OCI-LY3 (cell line): ENCODE measurements around the gene MAMLD1.
A peak's percentile ranks its signal among the peaks of the same experiment; 100 is the strongest.

ENCODE experiments used
- H2AFZ ChIP-seq: fragments of 200-600, 300-600 bp; shearing (Covaris generic); 2 replicates; pipeline ENCODE4 v1.6.0; 2014; ENCODE audit warnings: antibody characterized with exemption, low read depth, low read length
- H3K27ac ChIP-seq: fragments of 200-600, 300-600 bp; sonication (generic); 2 replicates; pipeline ENCODE4 v1.5.1; 2014; ENCODE audit warnings: mild to moderate bottlenecking, low read length, moderate library complexity, mixed read lengths
- H3K27me3 ChIP-seq: fragments of 200-600, 300-600 bp; sonication (generic); 2 replicates; pipeline ENCODE4 v1.6.1; 2014; ENCODE audit warnings: low read depth, low read length, mixed read lengths
- H3K36me3 ChIP-seq: fragments of 200-600, 300-600 bp; sonication (generic); replicated peaks from 2 replicates; pipeline ENCODE3; 2014; ENCODE audit warnings: low read depth, low read length, mixed read lengths
- H3K4me1 ChIP-seq: fragments of 300-600, 200-600 bp; sonication (generic); 2 replicates; pipeline ENCODE4 v1.6.1; 2014; ENCODE audit warnings: low read length, mixed read lengths
- H3K4me2 ChIP-seq: fragments of 200-600, 300-600 bp; sonication (generic); 2 replicates; pipeline ENCODE4 v1.6.1; 2014; ENCODE audit warnings: low read length, mixed read lengths
- H3K4me3 ChIP-seq: fragments of 300-600, 200-600 bp; sonication (generic); 2 replicates; pipeline ENCODE4 v1.5.1; 2014; ENCODE audit warnings: antibody characterized with exemption, mild to moderate bottlenecking, low read length, moderate library complexity
- H3K79me2 ChIP-seq: fragments of 300-600, 200-600 bp; shearing (Covaris generic); 2 replicates; pipeline ENCODE4 v1.6.1; 2014; ENCODE audit warnings: mild to moderate bottlenecking, low read length, mixed read lengths
- H3K9ac ChIP-seq: fragments of 300-600, 200-600 bp; shearing (Covaris generic); 2 replicates; pipeline ENCODE4 v1.6.0; 2014; ENCODE audit warnings: mild to moderate bottlenecking, low read length, moderate library complexity
- H3K9me3 ChIP-seq: fragments of 200-600, 300-600 bp; shearing (Covaris generic); 2 replicates; pipeline ENCODE4 v1.6.1; 2014; ENCODE audit warnings: low read length, mixed read lengths; ENCODE audit not compliant: insufficient read depth
- H4K20me1 ChIP-seq: fragments of 200-600, 300-600 bp; sonication (generic); 2 replicates; pipeline ENCODE4 v1.6.1; 2016; ENCODE audit warnings: low read length, mixed read lengths; ENCODE audit not compliant: insufficient read depth
- EZH2phosphoT487 ChIP-seq: fragments of 200-600 bp; shearing (Covaris generic); IDR thresholded peaks from 2 replicates; pipeline ENCODE4 v1.6.1; 2018; ENCODE audit warnings: antibody characterized with exemption, mixed run types, low read depth
- TF ChIP-seq, protein P1 (sequence below): fragments of 200-600, 300-600 bp; sonication (generic); IDR thresholded peaks from 2 replicates; pipeline ENCODE4 v1.5.1; 2014; ENCODE audit warnings: antibody characterized with exemption, low read length, low read depth

Gene MAMLD1

DNA sequence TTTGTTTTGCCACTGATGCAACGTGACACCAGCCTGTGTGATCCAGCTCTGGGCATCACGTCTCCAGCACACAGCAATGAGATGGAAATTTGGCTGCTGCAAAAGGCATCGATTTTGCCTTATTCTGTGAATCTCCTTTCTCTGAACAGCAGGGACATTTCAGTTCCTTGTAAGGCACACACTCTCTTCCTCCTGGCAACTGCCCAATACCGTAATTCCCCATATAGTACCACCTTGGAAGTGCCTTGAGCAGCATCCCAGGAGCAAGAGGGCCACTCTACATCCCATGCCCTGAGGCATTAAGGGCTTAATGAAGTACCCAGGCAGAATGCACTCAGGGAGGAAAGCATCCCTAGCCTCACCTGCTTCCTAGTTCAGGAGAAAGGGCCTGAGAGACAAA lies 10.5 kb upstream of the MAMLD1 start:
- no peak for TF ChIP-seq EZH2phosphoT487
- TF ChIP-seq, protein P1, sequence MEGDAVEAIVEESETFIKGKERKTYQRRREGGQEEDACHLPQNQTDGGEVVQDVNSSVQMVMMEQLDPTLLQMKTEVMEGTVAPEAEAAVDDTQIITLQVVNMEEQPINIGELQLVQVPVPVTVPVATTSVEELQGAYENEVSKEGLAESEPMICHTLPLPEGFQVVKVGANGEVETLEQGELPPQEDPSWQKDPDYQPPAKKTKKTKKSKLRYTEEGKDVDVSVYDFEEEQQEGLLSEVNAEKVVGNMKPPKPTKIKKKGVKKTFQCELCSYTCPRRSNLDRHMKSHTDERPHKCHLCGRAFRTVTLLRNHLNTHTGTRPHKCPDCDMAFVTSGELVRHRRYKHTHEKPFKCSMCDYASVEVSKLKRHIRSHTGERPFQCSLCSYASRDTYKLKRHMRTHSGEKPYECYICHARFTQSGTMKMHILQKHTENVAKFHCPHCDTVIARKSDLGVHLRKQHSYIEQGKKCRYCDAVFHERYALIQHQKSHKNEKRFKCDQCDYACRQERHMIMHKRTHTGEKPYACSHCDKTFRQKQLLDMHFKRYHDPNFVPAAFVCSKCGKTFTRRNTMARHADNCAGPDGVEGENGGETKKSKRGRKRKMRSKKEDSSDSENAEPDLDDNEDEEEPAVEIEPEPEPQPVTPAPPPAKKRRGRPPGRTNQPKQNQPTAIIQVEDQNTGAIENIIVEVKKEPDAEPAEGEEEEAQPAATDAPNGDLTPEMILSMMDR: no peak
- Histone ChIP-seq H3K9me3 (no peaks in the 10 kb centered on the region), H3K79me2 (no peaks in the 10 kb centered on the region), H3K27me3 (no peaks in the 10 kb centered on the region), H3K4me2 (peak overlapping the region; percentile 56), H2AFZ (no peak overlapping the region), H3K9ac (no peak overlapping the region), H3K36me3 (no peaks in the 10 kb centered on the region), H3K4me3 (0 out of 2 replicates have a peak overlapping the region, but pooled peaks have one; percentile 18), H3K4me1 (peaks cover 24% of the 10 kb centered on the region), H3K27ac (no peak overlapping the region), H4K20me1 (no peaks in the 10 kb centered on the region)

DNA sequence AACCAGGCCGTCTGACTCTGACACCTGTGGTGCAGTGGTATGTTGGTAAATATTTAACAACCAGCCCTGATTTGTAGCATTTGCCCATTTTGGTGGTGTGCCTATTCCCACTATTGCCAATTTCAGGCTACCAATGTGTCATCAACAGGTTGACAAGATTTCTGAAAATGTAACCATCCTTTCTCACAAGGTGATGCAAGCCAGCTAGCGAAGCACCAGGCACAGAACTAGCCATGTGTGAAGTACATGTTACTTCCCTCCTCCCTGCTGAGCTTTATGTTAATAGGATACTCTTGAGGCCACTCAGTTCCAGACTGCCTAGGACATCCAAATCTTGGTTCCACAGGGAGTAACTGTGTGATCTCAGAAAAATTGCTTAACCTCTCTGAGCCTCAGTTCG lies 7.2 kb upstream of the MAMLD1 start:
- H3K4me3 ChIP-seq: no peak overlapping the region
- no peaks in the 10 kb centered on the region for H4K20me1 ChIP-seq
- no peak overlapping the region for H3K4me2 ChIP-seq
- H3K27me3 ChIP-seq: no peaks in the 10 kb centered on the region
- no peaks in the 10 kb centered on the region for H3K9me3 ChIP-seq
- H3K79me2 ChIP-seq: no peaks in the 10 kb centered on the region
- peaks cover 9% of the 10 kb centered on the region for H3K4me1 ChIP-seq
- H2AFZ ChIP-seq: no peak overlapping the region
- H3K36me3 ChIP-seq: no peaks in the 10 kb centered on the region
- no peak overlapping the region for H3K27ac ChIP-seq
- no peak overlapping the region for H3K9ac ChIP-seq
- TF ChIP-seq, protein P1: no peak
- TF ChIP-seq EZH2phosphoT487: no peak

DNA sequence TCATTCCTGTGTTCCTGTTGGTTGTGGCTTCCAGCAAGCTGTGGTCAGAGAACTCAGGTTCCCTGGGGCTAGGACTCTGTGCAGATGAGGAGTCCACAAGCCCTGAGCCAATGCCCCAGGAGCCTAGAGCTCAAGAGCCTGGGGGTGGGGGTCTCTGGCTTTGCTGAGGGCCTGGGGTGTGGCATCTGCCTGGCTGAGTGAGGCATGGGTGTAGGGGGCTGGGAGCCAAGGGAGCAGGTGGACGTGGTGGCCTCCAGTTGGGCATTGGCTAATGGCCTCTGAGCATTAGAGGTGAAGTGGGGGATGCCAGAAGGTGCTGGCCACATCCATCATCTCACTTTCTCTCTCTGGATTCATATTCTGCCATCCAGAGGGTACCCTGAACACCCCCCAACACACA lies 5.3 kb upstream of the MAMLD1 start:
- Histone ChIP-seq H3K27ac (no peak overlapping the region), H3K4me1 (peaks cover 1% of the 10 kb centered on the region), H3K36me3 (no peaks in the 10 kb centered on the region), H3K9me3 (no peaks in the 10 kb centered on the region), H3K4me2 (no peak overlapping the region), H3K4me3 (no peak overlapping the region), H3K9ac (no peak overlapping the region), H3K27me3 (no peaks in the 10 kb centered on the region; the same call in 1 of the 2 replicates), H3K79me2 (no peaks in the 10 kb centered on the region), H2AFZ (no peak overlapping the region), H4K20me1 (no peaks in the 10 kb centered on the region)
- no peak for TF ChIP-seq EZH2phosphoT487
- TF ChIP-seq, protein P1: no peak

DNA sequence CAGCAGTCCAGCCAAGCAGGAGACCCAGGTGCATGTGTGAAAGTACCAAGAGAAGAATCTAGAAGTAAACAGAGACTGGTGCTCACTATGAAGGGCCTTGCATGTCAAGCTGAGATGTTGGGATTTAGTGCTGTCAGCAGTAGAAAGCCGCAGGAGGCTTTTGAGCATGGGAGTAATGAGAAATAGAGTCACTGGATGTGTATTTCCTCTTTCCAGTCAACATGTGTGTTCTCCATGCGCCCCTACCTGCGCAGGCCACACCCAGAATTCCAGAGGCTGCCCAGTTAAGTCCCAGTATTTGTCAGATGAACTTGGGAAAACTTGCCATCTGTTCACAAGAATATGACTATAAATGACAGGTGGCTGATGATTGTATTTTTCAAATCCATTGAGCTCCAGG lies 4.5 kb upstream of the MAMLD1 start:
- TF ChIP-seq, protein P1: no peak
- no peak for TF ChIP-seq EZH2phosphoT487
- Histone ChIP-seq H3K27ac (no peak overlapping the region), H3K27me3 (peaks cover 6% of the 10 kb centered on the region)

More for the DNA sequence above, 4.5 kb upstream of the MAMLD1 start:
- Histone ChIP-seq H4K20me1 (no peaks in the 10 kb centered on the region), H3K4me1 (no peaks in the 10 kb centered on the region), H3K79me2 (no peaks in the 10 kb centered on the region), H3K9ac (no peak overlapping the region), H3K4me2 (no peak overlapping the region), H3K4me3 (no peak overlapping the region), H3K36me3 (no peaks in the 10 kb centered on the region), H2AFZ (no peak overlapping the region), H3K9me3 (no peaks in the 10 kb centered on the region)
